HepG2 (cell line): Measurements from ENCODE around the gene CHPF. TPM values are rescaled to one million over a fixed set of nuclear protein-coding genes. Genes with fewer than 3 reads are reported as not detected.

Experiments used
- ARNT2 ChIP-seq: sonication (generic); formaldehyde crosslinking; IDR thresholded peaks from 2 replicates; pipeline ENCODE4 v1.8.0; 2022; ENCODE audit warnings: mild to moderate bottlenecking, low read depth, missing genetic modification reagents, moderate library complexity
- CBX2 ChIP-seq, 2 experiments: fragments of 200-600 bp in 1 of 2; sonication (generic); formaldehyde crosslinking in 1 of 2; IDR thresholded peaks; 2 replicates each; pipeline versions ENCODE4 v1.7.0 to v1.8.1; 2018 to 2022; ENCODE audit warnings: low read depth in 2 of 2, low read length in 1 of 2, mild to moderate bottlenecking in 1 of 2, missing genetic modification reagents in 1 of 2
- CREB3 ChIP-seq: sonication (generic); formaldehyde crosslinking; IDR thresholded peaks from 2 replicates; pipeline ENCODE4 v1.5.0; 2020; ENCODE audit warnings: missing genetic modification reagents
- ELF4 ChIP-seq: sonication (generic); formaldehyde crosslinking; IDR thresholded peaks from 2 replicates; pipeline ENCODE4 v1.5.0; 2020; ENCODE audit warnings: missing genetic modification reagents, mild to moderate bottlenecking, moderate library complexity, borderline replicate concordance
- FOXK1 ChIP-seq: sonication (generic); formaldehyde crosslinking; IDR thresholded peaks from 2 replicates; pipeline ENCODE4 v1.4.0; 2020; ENCODE audit warnings: low read depth, missing genetic modification reagents, borderline replicate concordance
- IRF2 ChIP-seq: IDR thresholded peaks from 2 replicates; pipeline ENCODE4 v1.6.1; 2018; ENCODE audit warnings: missing genetic modification reagents, missing compliant biosample characterization
- ISL2 ChIP-seq: sonication (generic); formaldehyde crosslinking; IDR thresholded peaks from 2 replicates; pipeline ENCODE4 v1.5.0; 2020; ENCODE audit warnings: missing genetic modification reagents
- JDP2 ChIP-seq: sonication (generic); formaldehyde crosslinking; IDR thresholded peaks from 2 replicates; pipeline ENCODE4 v1.8.1; 2022; ENCODE audit warnings: missing genetic modification reagents, borderline replicate concordance
- KLF15 ChIP-seq: sonication (generic); formaldehyde crosslinking; IDR thresholded peaks from 2 replicates; pipeline ENCODE4 v1.8.1; 2023; ENCODE audit warnings: borderline replicate concordance, mild to moderate bottlenecking, inconsistent platforms, missing genetic modification reagents, mixed read lengths
- LCORL ChIP-seq, 2 experiments: fragments of 450-650 bp in 1 of 2; sonication (generic) in 1 of 2; formaldehyde crosslinking in 1 of 2; IDR thresholded peaks; 2 replicates each; pipeline versions ENCODE4 v1.5.0 to v1.6.1; 2017 to 2020; ENCODE audit warnings: antibody characterized with exemption in 1 of 2, missing genetic modification reagents in 1 of 2
- MTA3 ChIP-seq: sonication (generic); formaldehyde crosslinking; IDR thresholded peaks from 2 replicates; pipeline ENCODE4 v1.4.0; 2020; ENCODE audit warnings: missing genetic modification reagents
- SYNCRIP ChIP-seq: fragments of 200-400 bp; formaldehyde crosslinking; IDR thresholded peaks from 2 replicates; pipeline ENCODE4 v1.6.1; 2018; ENCODE audit warnings: mild to moderate bottlenecking, low read depth, low read length; ENCODE audit not compliant: insufficient read depth
- TGIF2 ChIP-seq: IDR thresholded peaks from 2 replicates; pipeline ENCODE4 v1.6.1; 2016; ENCODE audit warnings: control low read depth, missing compliant biosample characterization
- ZBTB1 ChIP-seq: sonication (generic); formaldehyde crosslinking; IDR thresholded peaks from 2 replicates; pipeline ENCODE4 v1.4.0; 2020; ENCODE audit warnings: missing genetic modification reagents, borderline replicate concordance
- ZBTB34 ChIP-seq: sonication (generic); formaldehyde crosslinking; IDR thresholded peaks from 2 replicates; pipeline ENCODE4 v1.8.0; 2022; ENCODE audit warnings: mild to moderate bottlenecking, missing genetic modification reagents
- ZKSCAN1 ChIP-seq: fragments of 150-350 bp; IDR thresholded peaks from 2 replicates; pipeline ENCODE4 v1.6.1; 2014; ENCODE audit warnings: low read length
- ZNF264 ChIP-seq: sonication (generic); formaldehyde crosslinking; IDR thresholded peaks from 2 replicates; pipeline ENCODE4 v1.4.0; 2020; ENCODE audit warnings: missing genetic modification reagents
- ZNF382 ChIP-seq: sonication (generic); formaldehyde crosslinking; IDR thresholded peaks from 2 replicates; pipeline ENCODE4 v1.5.0; 2020; ENCODE audit warnings: missing genetic modification reagents, mild to moderate bottlenecking, borderline replicate concordance
- ZNF513 ChIP-seq: sonication (generic); formaldehyde crosslinking; conservative IDR thresholded peaks from 2 replicates; pipeline ENCODE4 v1.5.0; 2020; ENCODE audit warnings: missing genetic modification reagents
- polyA plus RNA-seq, 8 experiments: library from polyadenylated mRNA; depleted of rRNA in 3 of 8; stranded (reverse) in 7 of 8; unstranded in 1 of 8; fragments of >200 nt; fragmentation: Illumina TruSeq in 4 of 8; extraction: Trizol in 4 of 8; gene quantifications; 2 replicates each; pipeline versions ENCODE4 v1.2.1 to v1.2.3, GENCODE V29; 2011 to 2016; ENCODE audit warnings: low read depth in 4 of 8, missing spikeins in 1 of 8, mixed read lengths in 1 of 8; ENCODE audit not compliant: insufficient read depth in 1 of 8
- total RNA-seq, 5 experiments: library from RNA; depleted of rRNA; stranded (reverse); fragments of >200 nt; fragmentation: Illumina TruSeq; extraction: Trizol; gene quantifications; 2 replicates each; pipeline ENCODE4 v1.2.3, GENCODE V29; 2016; ENCODE audit warnings: low read depth in 1 of 5
- TF ChIP-seq, protein P1 (sequence below): sonication (generic); IDR thresholded peaks from 2 replicates; pipeline ENCODE4 v1.6.1; 2016; ENCODE audit warnings: low read depth, borderline replicate concordance
- TF ChIP-seq, protein P2 (sequence below): sonication (generic); formaldehyde crosslinking; IDR thresholded peaks from 2 replicates; pipeline ENCODE4 v1.8.1; 2023; ENCODE audit warnings: mild to moderate bottlenecking, moderate library complexity, missing genetic modification reagents
- TF ChIP-seq, protein P3 (sequence below): sonication (generic); formaldehyde crosslinking; IDR thresholded peaks from 2 replicates; pipeline ENCODE4 v1.4.0; 2020; ENCODE audit warnings: low read depth, mild to moderate bottlenecking, missing genetic modification reagents

CHPF gene
- total and polyA plus RNA-seq, 2 of the 13 experiments (the other 11 are each of a cell fraction or from before 2014, with no cell fraction given): 79.6 to 111 TPM

DNA sequence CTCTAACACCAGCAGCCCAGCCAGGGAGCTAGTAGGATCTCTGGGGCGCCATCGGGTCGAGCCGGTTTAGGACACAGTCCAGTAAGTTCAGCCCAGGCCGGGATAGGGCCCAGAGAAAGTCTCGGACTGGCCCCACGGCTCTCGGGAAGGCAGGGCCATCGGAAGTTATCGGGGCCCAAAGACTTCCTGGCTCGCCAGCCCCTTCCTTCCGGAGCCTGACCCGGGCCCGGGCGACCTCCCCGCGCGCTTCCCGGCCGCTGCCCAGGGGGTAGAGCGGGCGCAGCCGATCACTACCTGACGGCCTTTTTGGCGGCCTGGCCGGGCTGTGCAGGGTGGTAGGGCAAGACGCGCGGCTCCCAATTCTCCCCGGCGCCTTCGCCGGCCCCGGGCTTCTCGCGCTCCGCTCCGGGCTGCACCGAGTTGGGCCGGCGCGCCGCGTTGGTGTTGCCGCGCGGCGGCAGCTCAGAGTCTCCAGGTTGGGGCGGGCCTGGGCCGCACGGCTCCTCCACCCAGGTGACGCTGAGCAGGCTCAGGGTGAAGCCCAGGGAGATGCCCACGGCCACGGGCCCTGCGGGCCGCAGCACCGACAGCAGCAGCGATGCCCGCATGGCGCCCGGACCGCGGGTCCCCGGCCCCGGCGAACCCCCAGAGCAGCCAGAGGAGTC is 546 bp downstream of the CHPF start (continued):
- TF ChIP-seq, protein P1, sequence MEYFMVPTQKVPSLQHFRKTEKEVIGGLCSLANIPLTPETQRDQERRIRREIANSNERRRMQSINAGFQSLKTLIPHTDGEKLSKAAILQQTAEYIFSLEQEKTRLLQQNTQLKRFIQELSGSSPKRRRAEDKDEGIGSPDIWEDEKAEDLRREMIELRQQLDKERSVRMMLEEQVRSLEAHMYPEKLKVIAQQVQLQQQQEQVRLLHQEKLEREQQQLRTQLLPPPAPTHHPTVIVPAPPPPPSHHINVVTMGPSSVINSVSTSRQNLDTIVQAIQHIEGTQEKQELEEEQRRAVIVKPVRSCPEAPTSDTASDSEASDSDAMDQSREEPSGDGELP: no peak
- TF ChIP-seq ISL2 (CRISPR knock-in tag): no peak
- TF ChIP-seq ZKSCAN1: no peak
- TF ChIP-seq SYNCRIP: no peak
- no peak for TF ChIP-seq ELF4
- no peak for TF ChIP-seq FOXK1 (CRISPR knock-in tag)
- no peak for TF ChIP-seq MTA3
- TF ChIP-seq IRF2 (CRISPR knock-in tag): no peak
- no peak; the same call in 1 of the 2 replicates for TF ChIP-seq CREB3 (CRISPR knock-in tag)
- no peak for TF ChIP-seq ZBTB1 (CRISPR knock-in tag)
- no peak for TF ChIP-seq CBX2 (IDR thresholded peaks at IDR 0.05; ENCODE audit: low read depth, low read length)
- TF ChIP-seq CBX2 (CRISPR knock-in tag; IDR thresholded peaks at IDR 0.05; ENCODE audit: low read depth): no peak
- TF ChIP-seq ARNT2: peak; percentile 9; the same call in 1 of the 2 replicates
- TF ChIP-seq, protein P2, sequence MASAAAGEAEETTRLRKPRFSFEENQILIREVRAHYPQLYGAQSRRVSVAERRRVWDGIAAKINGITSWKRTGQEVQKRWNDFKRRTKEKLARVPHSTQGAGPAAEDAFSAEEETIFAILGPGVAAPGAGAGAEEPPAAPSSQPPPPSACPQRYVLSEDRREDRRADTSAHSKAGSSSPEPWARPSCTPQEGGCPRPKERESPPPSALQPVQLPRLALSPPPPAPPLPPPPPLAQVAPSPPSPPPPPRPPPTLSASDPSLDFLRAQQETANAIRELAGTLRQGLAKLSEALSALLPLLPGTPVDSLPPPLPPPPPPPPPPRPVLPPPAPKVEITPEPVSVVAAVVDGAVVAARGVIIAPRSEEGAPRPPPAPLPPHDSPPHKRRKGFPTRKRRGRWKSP (CRISPR knock-in tag): no peak
- TF ChIP-seq TGIF2: no peak
- TF ChIP-seq JDP2 (CRISPR knock-in tag): no peak
- TF ChIP-seq ZNF264 (CRISPR knock-in tag): no peak
- no peak for TF ChIP-seq ZBTB34 (CRISPR knock-in tag)
- TF ChIP-seq LCORL (IDR thresholded peaks at IDR 0.05): no peak
- no peak for TF ChIP-seq LCORL (CRISPR knock-in tag; IDR thresholded peaks at IDR 0.05)
- 0 out of 2 replicates have a peak, but pooled peaks have one; percentile 51 for TF ChIP-seq KLF15
- TF ChIP-seq, protein P3, sequence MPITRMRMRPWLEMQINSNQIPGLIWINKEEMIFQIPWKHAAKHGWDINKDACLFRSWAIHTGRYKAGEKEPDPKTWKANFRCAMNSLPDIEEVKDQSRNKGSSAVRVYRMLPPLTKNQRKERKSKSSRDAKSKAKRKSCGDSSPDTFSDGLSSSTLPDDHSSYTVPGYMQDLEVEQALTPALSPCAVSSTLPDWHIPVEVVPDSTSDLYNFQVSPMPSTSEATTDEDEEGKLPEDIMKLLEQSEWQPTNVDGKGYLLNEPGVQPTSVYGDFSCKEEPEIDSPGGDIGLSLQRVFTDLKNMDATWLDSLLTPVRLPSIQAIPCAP (CRISPR knock-in tag): no peak
- no peak for TF ChIP-seq ZNF513 (CRISPR knock-in tag)
- TF ChIP-seq ZNF382 (CRISPR knock-in tag): no peak
